Erythroblast (primary cell): ENCODE data around the gene CHN1.

Experiments
- GATA1 ChIP-seq: IDR thresholded peaks from 2 replicates; pipeline ENCODE4 v1.6.1; 2011; ENCODE audit warnings: low read depth, mild to moderate bottlenecking, control low read depth, low read length, moderate library complexity
- POLR2A ChIP-seq: IDR thresholded peaks from 2 replicates; pipeline ENCODE4 v1.6.1; 2011; ENCODE audit warnings: mild to moderate bottlenecking, low read length

DNA sequence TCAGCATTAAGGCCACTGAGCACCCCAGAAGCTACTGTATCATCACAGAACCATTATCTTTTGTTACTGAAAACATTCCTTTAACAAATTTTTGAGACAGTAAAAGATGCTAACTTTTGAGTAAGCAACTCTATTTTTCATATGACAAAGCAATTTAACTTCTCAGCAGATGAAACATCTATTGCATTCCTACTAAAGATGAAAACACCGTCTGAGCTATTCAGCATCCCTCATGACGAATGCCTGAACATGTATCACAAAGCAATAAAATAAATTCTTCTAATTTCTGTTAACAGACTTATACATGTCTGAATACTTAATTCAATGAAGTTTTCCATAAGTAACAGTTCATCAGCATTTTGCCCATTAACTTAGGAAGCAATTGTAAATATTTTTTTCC, 23.9 kb downstream of the CHN1 start:
- no peak for TF ChIP-seq POLR2A
- no peak for TF ChIP-seq GATA1
